ENCODE data around the gene C5orf58. TPM values are rescaled to one million over a fixed set of nuclear protein-coding genes. Genes with fewer than 3 reads are reported as not detected.

C5orf58 gene
- total and polyA plus RNA-seq, 9 of the 15 experiments (the other 6 are each of a cell fraction or from before 2014, with no cell fraction given): 1.5 to 7.6 (median 5.3) TPM

GRCh38 chr5:170218726-170219125 is 14.1 kb upstream of the C5orf58 start (continued):
- TF ChIP-seq NR0B1 (IDR thresholded peaks at IDR 0.05; ENCODE audit: partially characterized antibody) (no peak), HMGN3 (IDR thresholded peaks at IDR 0.05; ENCODE audit: borderline replicate concordance, extremely low read depth, insufficient read length, low read depth, low read length) (no peak), AFF4 (CRISPR knock-in tag; IDR thresholded peaks at IDR 0.05) (no peak), TFAM (CRISPR knock-in tag; conservative IDR thresholded peaks at IDR 0.05) (no peak), GABPA (tag; conservative IDR thresholded peaks at IDR 0.05; ENCODE audit: low read depth) (no peak), ZNF707 (CRISPR knock-in tag; conservative IDR thresholded peaks at IDR 0.05) (no peak), CC2D1A (IDR thresholded peaks at IDR 0.05) (no peak)
